ENCODE data around the gene RHBDD1. TPM values are rescaled to one million over a fixed set of nuclear protein-coding genes. Genes with fewer than 3 reads are reported as not detected.

RHBDD1 gene
- polyA plus RNA-seq, 4 donors, result 27.7 to 33.5 (median 32.1) TPM

GRCh38 chr2:226909836-226910235 lies 74.0 kb downstream of the RHBDD1 start:
- DNase-seq (ENCODE audit: low read depth in 4 of 4, low spot score in 3 of 4), result no peak

- DNase-seq (ENCODE audit: low read depth in 4 of 4, low spot score in 3 of 4), result no peak
Measured at GRCh38 chr2:226910384-226910783, 74.5 kb downstream of the RHBDD1 start.

DNA sequence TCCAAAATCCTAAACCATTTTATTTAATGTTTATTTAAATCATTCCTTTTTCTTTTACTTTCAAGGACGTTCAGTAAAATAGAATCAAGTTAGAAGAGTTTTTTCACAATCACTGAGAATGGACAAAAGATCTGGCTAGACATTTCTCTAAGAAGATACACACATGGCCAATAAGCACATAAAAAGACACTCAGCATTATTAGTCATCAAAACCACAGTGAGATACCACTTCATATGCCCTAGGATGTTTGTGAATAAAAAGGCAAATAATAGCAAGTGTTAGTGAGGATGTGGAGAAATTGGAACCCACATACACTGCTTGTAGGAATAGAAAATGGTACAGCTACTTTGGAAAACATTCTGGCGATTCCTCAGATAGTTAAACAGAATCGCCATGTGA lies 76.1 kb downstream of the RHBDD1 start:
- DNase-seq (ENCODE audit: low read depth in 4 of 4, low spot score in 3 of 4), result no peak

DNA sequence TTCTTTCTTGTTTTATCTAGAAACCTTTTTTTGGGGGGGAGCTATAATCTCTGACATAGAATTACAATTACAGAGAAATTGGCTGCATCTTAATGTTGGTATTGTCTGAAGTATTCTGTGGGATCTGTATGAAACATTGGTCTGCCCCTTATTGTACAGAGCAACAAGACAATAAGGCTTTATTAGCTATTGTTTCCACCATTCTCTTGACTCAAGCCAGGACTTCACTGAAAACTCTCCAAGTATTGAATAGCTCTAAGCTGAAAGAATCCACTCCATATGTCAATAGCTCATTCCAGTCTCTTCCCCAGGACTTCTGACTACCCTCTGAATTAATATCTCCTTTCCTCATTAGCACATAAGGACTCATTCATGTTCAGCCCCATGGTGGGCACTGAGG lies 77.8 kb downstream of the RHBDD1 start:
- DNase-seq (ENCODE audit: low read depth in 4 of 4, low spot score in 3 of 4), result no peak

DNA sequence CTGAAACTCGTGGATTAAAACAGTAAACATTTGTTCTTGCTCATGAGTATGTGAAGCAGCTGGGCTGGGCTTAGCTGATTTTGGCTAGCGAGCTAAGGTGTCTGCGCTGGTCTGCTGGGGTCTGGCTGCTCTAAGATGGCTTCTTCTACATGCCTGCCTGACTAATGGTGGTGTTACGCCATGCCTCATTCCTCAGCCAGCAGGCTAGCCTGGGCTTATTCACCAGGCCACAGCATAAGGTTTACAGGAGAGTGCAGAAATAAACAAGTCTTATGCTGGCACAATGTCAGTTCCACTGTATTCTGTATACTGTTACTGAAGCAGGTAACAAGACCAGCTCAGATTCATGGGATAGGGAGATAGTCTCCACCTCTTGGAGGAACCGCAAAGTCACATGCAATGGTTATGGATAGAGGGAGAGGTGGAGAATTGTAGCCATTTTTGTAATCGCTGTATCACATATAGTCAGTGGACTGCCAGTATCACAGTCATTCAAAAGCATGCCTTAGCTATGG lies 80.0 kb downstream of the RHBDD1 start:
- DNase-seq (ENCODE audit: low read depth in 4 of 4, low spot score in 3 of 4), result no peak

GRCh38 chr2:226916669-226917068 lies 80.8 kb downstream of the RHBDD1 start:
- DNase-seq (ENCODE audit: low read depth in 4 of 4, low spot score in 3 of 4), result no peak

DNA sequence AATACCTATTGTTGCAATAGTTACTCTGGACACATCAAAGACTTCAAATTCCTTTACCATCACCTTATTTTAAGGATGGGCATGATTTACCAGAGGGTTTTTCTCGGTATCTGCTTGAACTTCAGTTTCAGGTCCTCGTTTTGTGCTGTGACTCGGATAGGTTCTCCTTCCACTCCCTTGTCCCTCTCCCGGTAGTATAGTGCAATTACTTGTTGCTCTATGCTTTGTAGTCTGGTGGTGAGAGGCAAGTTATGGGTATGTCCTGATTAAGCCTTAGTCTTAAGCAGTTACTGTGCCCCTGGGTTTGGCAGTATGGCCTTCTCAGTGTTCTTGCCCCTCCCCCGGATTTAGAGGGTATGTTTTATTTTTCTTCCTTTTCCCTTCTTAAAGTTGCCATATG lies 96.6 kb downstream of the RHBDD1 start:
- no peak for DNase-seq (ENCODE audit: low read depth in 4 of 4, low spot score in 3 of 4)

DNA sequence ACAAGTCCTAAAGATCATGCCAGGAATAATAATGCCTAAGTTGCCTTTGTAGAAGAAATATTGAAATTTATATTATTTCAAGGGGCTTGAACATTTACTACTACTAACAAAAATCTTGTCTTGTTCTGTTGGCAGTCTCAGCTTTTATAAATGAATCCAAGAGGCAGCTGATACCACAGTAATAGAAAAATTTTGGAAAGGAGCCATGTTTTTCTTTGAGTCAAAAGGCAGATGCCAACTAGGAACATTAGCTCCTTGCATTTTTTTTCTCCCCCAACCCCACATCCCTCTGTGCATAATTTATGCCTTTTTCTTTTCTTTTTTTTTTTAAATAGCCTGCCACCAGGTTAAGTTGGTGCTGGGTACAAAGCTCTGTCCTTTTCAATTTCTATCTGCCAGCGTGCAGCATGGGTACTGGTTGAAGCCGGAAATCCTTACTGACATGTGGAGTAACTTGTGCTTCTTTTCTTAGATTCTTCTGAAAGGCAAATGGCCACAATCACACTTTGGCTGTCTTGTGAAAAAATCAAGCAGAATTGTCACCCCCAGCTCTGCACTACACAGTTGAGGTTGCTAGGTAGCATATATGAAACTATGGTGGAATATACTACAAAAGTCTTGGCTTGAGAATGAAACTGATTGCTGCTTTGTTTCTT lies 98.8 kb downstream of the RHBDD1 start:
- no peak for DNase-seq (ENCODE audit: low read depth in 4 of 4, low spot score in 3 of 4)

DNA sequence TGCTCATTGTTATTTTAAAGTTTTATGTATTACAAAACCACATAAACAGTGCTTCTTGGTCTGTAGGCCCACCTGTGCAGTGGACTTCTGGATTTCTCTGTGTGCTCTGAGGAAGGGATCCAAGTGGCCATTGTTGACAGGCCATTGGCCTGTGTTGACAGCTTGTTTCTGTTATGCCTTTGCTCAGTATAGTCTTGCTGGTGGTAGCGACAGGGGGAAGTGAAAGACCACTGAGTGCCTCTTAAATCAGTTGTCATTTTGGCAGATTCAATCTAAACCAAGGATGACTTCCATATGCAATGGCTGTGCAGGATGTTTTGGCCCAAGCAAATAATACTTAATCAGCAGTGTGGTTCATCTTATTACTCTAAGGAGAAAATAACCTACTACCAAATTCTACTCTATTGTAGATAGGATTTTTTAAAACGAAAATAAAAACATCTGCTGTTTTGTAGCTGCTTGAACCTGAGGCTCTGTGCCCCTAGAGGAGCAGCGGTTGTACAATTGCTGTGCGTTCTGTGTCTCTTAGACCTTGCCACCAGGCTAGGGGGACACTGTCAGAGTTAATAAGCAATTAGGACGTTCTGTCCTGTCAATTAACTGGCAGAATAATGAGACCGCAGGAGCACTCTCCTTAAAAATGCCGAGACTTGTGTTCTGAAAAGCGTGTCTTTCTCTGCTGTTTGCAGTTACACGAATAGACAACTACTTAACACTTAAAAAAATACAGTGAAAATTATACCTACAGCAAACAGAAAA lies 108.2 kb downstream of the RHBDD1 start:
- DNase-seq (ENCODE audit: low read depth in 4 of 4, low spot score in 3 of 4), result no peak

DNA sequence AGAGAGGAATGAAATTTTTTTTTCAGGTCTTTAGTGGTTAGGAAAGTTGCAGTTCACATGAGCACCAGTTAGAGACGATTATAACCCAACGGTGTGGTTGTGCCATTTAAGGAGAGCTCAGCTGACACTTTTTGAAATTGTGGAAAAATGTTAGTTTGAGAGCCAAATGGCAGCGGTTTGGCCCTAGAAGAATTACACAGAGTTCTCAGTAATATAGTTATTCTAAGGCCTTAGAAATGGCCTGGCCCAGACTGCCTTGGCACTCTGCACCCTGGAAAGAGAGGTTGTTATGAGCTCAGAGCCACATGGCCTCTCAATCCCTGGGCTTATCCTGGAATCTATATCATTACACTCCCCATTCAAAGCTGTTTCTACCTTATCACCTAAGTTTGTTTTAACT lies 117.4 kb downstream of the RHBDD1 start:
- no peak for DNase-seq (ENCODE audit: low read depth in 4 of 4, low spot score in 3 of 4)

DNA sequence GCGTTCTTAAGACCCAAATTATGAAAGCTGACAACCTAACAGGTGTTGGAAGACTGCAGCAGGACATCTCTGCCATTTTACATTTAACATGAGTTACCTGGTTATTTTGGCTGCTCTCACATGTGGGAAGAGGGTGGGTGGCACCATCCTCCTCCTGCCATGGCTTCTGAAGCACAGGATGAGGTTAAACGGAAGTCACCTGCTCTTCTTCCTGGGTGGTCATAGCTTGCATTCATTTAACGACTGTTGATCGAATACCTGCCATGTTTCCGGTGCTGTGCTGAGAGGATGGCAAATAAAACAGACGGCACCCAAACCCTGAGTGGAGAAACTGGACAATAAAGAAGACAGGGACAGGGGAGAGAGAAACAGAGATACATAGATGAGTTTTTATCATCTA lies 118.0 kb downstream of the RHBDD1 start:
- no peak for DNase-seq (ENCODE audit: low read depth in 4 of 4, low spot score in 3 of 4)

GRCh38 chr2:226956659-226957058 lies 120.8 kb downstream of the RHBDD1 start:
- DNase-seq (ENCODE audit: low read depth in 4 of 4, low spot score in 3 of 4), result no peak

- DNase-seq (ENCODE audit: low read depth in 4 of 4, low spot score in 3 of 4), result no peak
Measured at GRCh38 chr2:226959418-226959817, 123.6 kb downstream of the RHBDD1 start.

GRCh38 chr2:226962176-226962773 lies 126.4 kb downstream of the RHBDD1 start:
- DNase-seq (ENCODE audit: low read depth in 4 of 4, low spot score in 3 of 4), result no peak

DNA sequence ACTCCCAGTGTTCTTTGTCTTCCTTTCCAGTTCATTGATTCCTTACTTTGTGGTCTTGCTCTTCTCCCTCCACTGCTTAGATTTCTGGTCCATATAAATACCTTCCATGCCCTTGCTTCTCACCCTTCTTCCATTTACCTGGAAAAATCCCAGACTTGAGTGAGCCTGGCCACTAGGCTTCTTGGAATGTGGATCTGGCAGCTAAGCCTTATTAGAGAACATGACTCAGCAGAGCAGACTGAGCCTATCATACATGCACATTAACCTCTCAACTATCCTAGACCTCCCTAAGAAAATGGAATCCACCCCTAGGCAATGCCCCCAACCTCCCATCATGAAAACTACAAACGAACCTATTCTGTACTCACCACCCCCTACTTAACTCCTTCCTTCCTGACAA lies 127.7 kb downstream of the RHBDD1 start:
- no peak for DNase-seq (ENCODE audit: low read depth in 4 of 4, low spot score in 3 of 4)

DNA sequence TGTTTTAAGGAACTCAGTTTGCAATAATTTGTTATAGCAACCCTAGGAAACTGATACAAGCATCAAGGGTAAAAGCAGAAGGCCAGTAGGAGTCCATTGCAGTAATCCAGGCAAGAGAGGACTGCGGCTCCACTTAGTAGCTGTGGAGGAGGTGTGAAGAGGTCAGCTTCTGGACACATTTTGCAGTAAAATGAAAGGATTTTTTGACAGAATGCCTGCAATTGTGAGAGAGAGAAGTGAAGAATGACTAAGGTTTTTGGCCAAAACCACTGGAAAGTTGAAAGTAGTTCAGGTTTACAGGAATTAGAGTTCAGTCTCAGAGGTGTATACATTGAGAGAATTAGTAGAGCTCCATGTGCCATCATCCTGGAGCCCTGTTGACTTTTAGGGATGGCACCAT lies 129.5 kb downstream of the RHBDD1 start:
- no peak for DNase-seq (ENCODE audit: low read depth in 4 of 4, low spot score in 3 of 4)

DNA sequence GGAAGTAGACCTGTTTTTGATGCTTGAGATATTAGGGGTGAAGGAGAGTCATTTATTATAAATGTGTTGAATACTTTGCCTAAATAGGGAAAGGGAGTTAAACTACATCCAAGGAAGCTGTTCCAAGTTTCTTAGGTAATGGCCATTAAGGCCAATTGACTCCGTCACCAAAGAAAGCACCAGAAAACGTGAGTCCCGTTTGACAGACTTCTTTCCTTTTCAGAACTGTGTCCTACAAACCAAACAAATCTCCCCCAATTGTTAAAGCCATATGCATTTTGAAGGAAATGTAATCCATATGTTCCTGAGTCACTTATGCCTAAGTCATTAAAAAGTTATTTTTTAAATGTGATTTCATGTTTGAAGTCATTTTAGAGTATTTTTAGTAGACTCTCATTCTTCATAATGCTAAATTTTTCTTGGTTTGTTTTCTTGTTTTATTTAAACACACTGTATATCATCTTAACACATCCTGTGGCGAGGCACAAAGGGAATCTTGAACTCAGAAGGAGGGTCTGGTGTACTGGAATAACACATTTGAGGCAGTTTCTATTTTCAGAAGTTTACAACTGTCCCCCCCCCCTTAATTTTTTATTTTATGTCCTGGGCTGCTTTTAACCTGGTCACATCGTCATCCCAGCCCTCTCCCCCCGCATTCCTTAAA lies 133.7 kb downstream of the RHBDD1 start:
- DNase-seq (ENCODE audit: low read depth in 4 of 4, low spot score in 3 of 4), result no peak

GRCh38 chr2:226970362-226970761 lies 134.5 kb downstream of the RHBDD1 start:
- DNase-seq (ENCODE audit: low read depth in 4 of 4, low spot score in 3 of 4), result no peak

DNA sequence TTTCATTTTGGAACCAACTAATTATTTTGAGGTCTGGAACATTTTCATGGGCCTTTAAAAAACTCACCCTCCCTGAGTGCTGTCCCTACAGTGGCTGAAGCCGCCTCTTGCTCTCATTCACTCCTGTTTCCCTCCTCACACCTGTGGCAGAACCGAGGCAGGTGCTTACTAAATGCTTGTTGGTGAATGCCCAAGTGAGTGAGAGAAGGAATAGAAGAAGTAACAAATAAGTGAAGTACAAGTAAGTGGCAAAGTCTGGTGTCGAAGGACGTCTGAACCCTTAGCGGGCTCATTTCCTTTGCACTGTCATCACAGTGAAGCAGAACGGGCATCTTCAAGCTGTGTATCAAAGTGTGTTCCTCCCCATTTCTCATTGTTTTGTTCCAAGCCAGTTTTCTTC lies 135.2 kb downstream of the RHBDD1 start:
- no peak for DNase-seq (ENCODE audit: low read depth in 4 of 4, low spot score in 3 of 4)

- no peak for DNase-seq (ENCODE audit: low read depth in 4 of 4, low spot score in 3 of 4)
Measured at GRCh38 chr2:226971770-226972169, 135.9 kb downstream of the RHBDD1 start.

DNA sequence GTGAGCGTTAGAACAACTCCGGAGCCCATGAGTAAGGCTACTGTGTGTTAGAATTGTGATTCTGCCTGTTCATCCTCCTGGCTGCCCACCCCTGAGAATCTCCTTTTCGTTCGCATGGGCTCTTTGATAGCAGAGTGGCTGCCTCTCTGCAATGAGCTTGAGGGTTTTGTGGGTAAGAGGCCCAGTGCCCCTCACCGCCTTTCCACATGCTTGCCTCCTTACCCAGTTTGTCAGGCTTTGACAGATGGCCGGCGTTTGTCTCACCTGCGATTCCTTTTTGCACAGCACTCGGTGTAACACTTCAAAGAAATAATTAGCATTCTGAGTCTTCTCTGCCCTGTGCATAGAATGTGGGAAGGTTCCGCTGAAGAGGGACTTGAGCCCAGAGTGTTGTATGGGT lies 138.0 kb downstream of the RHBDD1 start:
- no peak for DNase-seq (ENCODE audit: low read depth in 4 of 4, low spot score in 3 of 4)

Measured in right renal pelvis (tissue), 4 donors.